ENCODE data around the gene ZDHHC3.

GRCh38 chr3:45007091-45007490 is 31.1 kb upstream of the ZDHHC3 start:
- TF ChIP-seq REST (IDR thresholded peaks at IDR 0.05) (no peak), CTCF (IDR thresholded peaks at IDR 0.05; ENCODE audit: low read depth, low read length, missing input control) (no peak), TAF1 (conservative IDR thresholded peaks at IDR 0.05) (no peak), RAD21 (IDR thresholded peaks at IDR 0.05) (no peak), YY1 (IDR thresholded peaks at IDR 0.05) (no peak), EGR1 (IDR thresholded peaks at IDR 0.05; ENCODE audit: low read depth in 2 of 2) (no peak), RXRA (IDR thresholded peaks at IDR 0.05) (no peak), FOXA1 (IDR thresholded peaks at IDR 0.05) (no peak), GABPA (IDR thresholded peaks at IDR 0.05 in 1 of 2, conservative IDR thresholded peaks at IDR 0.05 in 1 of 2) (no peak), SP1 (IDR thresholded peaks at IDR 0.05) (no peak), ZBTB33 (IDR thresholded peaks at IDR 0.05) (no peak)
- TF ChIP-seq, protein P1, sequence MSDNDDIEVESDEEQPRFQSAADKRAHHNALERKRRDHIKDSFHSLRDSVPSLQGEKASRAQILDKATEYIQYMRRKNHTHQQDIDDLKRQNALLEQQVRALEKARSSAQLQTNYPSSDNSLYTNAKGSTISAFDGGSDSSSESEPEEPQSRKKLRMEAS (IDR thresholded peaks at IDR 0.05) = no peak

Data from liver (tissue), 3 donors.